ENCODE data around the gene ZNF845.
"Not testable (repeated sequence)": the region's sequence is repeated elsewhere in the genome, so short reads cannot be mapped to it uniquely, and the experiment has no call there.

The ZNF845 gene

GRCh38 chr19:53333066-53333462 is 485 bp upstream of the ZNF845 start:
- TF ChIP-seq GABPA (IDR thresholded peaks at IDR 0.05; ENCODE audit: low read depth) = no peak
- TF ChIP-seq REST (IDR thresholded peaks at IDR 0.05; ENCODE audit: insufficient replicate concordance, low read depth) = no peak
- TF ChIP-seq, protein P1, sequence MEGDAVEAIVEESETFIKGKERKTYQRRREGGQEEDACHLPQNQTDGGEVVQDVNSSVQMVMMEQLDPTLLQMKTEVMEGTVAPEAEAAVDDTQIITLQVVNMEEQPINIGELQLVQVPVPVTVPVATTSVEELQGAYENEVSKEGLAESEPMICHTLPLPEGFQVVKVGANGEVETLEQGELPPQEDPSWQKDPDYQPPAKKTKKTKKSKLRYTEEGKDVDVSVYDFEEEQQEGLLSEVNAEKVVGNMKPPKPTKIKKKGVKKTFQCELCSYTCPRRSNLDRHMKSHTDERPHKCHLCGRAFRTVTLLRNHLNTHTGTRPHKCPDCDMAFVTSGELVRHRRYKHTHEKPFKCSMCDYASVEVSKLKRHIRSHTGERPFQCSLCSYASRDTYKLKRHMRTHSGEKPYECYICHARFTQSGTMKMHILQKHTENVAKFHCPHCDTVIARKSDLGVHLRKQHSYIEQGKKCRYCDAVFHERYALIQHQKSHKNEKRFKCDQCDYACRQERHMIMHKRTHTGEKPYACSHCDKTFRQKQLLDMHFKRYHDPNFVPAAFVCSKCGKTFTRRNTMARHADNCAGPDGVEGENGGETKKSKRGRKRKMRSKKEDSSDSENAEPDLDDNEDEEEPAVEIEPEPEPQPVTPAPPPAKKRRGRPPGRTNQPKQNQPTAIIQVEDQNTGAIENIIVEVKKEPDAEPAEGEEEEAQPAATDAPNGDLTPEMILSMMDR (IDR thresholded peaks at IDR 0.05; ENCODE audit: insufficient read depth, low read length) = no peak
- TF ChIP-seq POLR2AphosphoS5 (IDR thresholded peaks at IDR 0.05; ENCODE audit: low read depth) = no peak
- no peak for TF ChIP-seq SPI1 (IDR thresholded peaks at IDR 0.05; ENCODE audit: borderline replicate concordance, low read depth)
- Histone ChIP-seq H3K4me3 (replicated peaks; ENCODE audit: insufficient read depth, low read length) (peak overlapping the region; percentile 85), H3K27ac (replicated peaks) (no peak overlapping the region), H3K27me3 (ENCODE audit: insufficient read depth, poor library complexity, severe bottlenecking) (no peaks in the 10 kb centered on the region)
- peak in 1 of 2 experiments; percentile 11 for DNase-seq (ENCODE audit: low read depth in 1 of 2, low spot score in 1 of 2)

DNA sequence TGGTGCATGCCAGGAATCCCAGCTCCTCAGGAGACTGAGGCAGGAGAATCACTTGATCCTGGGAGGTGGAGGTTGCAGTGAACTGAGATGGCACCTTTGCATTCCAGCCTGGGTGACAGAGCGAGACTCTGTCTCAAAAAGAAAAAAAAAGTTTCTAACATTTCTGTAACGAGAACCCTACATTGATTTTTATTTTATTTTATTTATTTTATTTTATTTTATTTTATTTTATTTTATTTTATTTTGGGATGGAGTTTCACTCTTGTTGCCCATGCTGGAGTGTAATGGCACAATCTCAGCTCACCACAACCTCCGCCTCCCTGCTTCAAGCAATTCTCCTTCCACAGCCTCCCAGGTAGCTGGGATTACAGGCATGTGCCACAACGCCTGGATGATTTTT is 10.9 kb downstream of the ZNF845 start:
- not testable (repeated sequence) for H3K4me3 ChIP-seq (replicated peaks; ENCODE audit: insufficient read depth, low read length); DNase-seq (ENCODE audit: low read depth in 1 of 2, low spot score in 1 of 2); H3K27me3 ChIP-seq (ENCODE audit: insufficient read depth, poor library complexity, severe bottlenecking); H3K27ac ChIP-seq (replicated peaks)

DNA sequence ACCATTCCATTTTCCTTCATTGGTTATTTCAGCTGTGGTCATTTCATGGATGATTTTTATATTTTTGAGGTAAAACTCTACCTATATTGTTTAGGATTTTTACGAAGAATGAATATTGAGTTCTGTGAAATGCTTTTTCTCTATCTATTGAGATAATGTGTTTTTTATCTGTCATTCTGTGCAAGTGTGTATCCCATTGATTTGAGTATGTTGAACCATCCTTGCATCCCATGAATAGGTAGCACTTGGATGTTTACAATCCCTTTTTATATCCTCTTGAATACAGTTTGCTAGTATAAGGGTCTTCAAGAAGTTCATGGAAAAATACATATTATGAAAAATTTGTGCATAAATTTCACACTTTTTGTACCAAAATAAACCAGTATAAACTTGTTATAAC is 22.2 kb downstream of the ZNF845 start:
- Histone ChIP-seq H3K4me3 (replicated peaks; ENCODE audit: insufficient read depth, low read length) (no peak overlapping the region), H3K27me3 (ENCODE audit: insufficient read depth, poor library complexity, severe bottlenecking) (no peaks in the 10 kb centered on the region), H3K27ac (replicated peaks) (no peak overlapping the region)
- no peak for DNase-seq (ENCODE audit: low read depth in 1 of 2, low spot score in 1 of 2)
- TF ChIP-seq GABPA (IDR thresholded peaks at IDR 0.05; ENCODE audit: low read depth) (no peak), REST (IDR thresholded peaks at IDR 0.05; ENCODE audit: insufficient replicate concordance, low read depth) (no peak), SPI1 (IDR thresholded peaks at IDR 0.05; ENCODE audit: borderline replicate concordance, low read depth) (no peak), POLR2AphosphoS5 (IDR thresholded peaks at IDR 0.05; ENCODE audit: low read depth) (no peak)
- TF ChIP-seq, protein P1 (IDR thresholded peaks at IDR 0.05; ENCODE audit: insufficient read depth, low read length) = no peak

GRCh38 chr19:53357821-53358581 is 24.5 kb downstream of the ZNF845 start:
- H3K4me3 ChIP-seq (replicated peaks; ENCODE audit: insufficient read depth, low read length) = no peak overlapping the region

More at GRCh38 chr19:53357821-53358581, 24.5 kb downstream of the ZNF845 start:
- Histone ChIP-seq H3K27me3 (ENCODE audit: insufficient read depth, poor library complexity, severe bottlenecking) (no peaks in the 10 kb centered on the region), H3K27ac (replicated peaks) (no peak overlapping the region)
- TF ChIP-seq SPI1 (IDR thresholded peaks at IDR 0.05; ENCODE audit: borderline replicate concordance, low read depth) (no peak), GABPA (IDR thresholded peaks at IDR 0.05; ENCODE audit: low read depth) (no peak), REST (IDR thresholded peaks at IDR 0.05; ENCODE audit: insufficient replicate concordance, low read depth) (no peak), POLR2AphosphoS5 (IDR thresholded peaks at IDR 0.05; ENCODE audit: low read depth) (no peak)
- TF ChIP-seq, protein P1 (IDR thresholded peaks at IDR 0.05; ENCODE audit: insufficient read depth, low read length) = no peak
- no peak for DNase-seq (ENCODE audit: low read depth in 1 of 2, low spot score in 1 of 2)

All from HL-60 (cell line).